ENCODE results near the gene SYNE3.

Gene SYNE3

DNA sequence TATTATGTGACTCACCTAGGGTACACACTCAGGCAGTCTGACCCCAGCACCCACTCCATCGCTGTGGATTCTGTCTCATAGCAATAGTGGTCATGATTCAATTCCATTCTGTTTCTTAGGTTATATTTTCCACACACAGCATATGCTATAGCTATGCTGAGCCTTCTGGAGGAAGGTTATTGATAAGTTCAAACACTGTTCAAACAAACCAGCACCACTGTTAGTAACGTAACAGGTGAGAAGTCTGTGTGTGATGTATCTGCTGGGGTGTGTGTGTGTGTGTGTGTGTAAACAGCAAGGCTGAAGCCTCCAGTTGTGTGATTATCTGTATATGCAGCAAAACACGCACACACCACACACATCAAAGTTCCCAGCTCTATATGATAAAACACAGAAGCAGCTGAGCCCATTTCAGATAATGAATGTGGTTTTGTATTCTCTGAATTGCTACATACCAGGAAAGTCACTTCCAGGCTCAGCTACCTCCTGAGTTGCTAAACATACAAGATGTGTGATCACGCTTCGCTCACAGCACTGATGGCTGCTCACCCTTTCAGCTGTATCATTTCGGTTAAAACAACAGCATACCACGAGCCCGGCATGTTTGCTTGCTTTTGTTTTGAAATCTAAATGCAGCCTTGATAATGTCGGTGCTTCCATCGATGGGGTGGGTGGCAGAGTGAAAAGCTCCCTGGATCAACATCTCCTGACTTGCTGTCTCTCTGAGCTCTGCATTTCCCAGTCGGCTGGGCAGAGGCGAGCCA, 6.8 kb upstream of the SYNE3 start:
- TF ChIP-seq, protein P1, sequence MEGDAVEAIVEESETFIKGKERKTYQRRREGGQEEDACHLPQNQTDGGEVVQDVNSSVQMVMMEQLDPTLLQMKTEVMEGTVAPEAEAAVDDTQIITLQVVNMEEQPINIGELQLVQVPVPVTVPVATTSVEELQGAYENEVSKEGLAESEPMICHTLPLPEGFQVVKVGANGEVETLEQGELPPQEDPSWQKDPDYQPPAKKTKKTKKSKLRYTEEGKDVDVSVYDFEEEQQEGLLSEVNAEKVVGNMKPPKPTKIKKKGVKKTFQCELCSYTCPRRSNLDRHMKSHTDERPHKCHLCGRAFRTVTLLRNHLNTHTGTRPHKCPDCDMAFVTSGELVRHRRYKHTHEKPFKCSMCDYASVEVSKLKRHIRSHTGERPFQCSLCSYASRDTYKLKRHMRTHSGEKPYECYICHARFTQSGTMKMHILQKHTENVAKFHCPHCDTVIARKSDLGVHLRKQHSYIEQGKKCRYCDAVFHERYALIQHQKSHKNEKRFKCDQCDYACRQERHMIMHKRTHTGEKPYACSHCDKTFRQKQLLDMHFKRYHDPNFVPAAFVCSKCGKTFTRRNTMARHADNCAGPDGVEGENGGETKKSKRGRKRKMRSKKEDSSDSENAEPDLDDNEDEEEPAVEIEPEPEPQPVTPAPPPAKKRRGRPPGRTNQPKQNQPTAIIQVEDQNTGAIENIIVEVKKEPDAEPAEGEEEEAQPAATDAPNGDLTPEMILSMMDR (IDR thresholded peaks at IDR 0.05; ENCODE audit: low read depth, low read length), result no peak
- peak overlapping the region; percentile 51 for H3K4me3 ChIP-seq (ENCODE audit: low read depth, low read length)

DNA sequence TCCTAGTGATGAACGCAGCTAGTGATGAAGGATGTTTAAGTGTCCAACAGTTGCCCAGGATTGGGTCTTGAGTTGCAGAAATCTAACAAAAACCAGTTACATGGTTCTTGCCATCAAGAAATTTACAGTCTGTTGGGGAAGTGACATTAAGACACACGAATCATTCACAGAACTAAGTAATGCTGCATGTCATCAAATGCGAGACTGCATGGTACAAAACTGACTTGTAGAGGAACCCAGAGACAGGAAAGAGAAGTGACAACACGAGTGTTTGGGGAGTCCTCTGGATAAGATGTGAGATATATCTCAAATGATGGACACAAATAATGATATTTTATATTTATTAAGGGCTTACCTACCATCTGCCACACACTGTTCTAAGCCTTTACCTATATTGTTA, 6.1 kb upstream of the SYNE3 start:
- no peak overlapping the region; the same call in 1 of the 2 replicates for H3K4me3 ChIP-seq (ENCODE audit: low read depth, low read length)
- TF ChIP-seq, protein P1 (IDR thresholded peaks at IDR 0.05; ENCODE audit: low read depth, low read length), result no peak

DNA sequence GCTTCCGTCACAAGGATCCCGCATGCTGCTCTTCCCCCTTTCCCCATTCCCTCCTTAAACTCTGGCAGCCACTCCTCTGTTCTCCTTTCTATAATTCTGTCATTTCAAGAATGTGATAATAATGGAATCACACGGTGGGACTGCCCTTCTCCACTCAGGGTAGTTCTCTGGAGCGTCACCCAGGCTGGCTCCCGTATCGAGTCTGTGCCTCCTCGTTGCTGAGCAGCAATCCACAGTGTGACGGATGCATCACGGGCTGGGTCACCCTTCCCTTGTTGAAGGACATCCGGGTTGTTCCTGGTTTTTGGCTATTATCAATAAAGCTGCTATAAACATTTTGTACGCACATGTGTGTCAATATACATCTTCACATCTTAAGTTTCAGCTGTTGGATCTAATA, 5.7 kb upstream of the SYNE3 start:
- TF ChIP-seq, protein P1 (IDR thresholded peaks at IDR 0.05; ENCODE audit: low read depth, low read length), result no peak

DNA sequence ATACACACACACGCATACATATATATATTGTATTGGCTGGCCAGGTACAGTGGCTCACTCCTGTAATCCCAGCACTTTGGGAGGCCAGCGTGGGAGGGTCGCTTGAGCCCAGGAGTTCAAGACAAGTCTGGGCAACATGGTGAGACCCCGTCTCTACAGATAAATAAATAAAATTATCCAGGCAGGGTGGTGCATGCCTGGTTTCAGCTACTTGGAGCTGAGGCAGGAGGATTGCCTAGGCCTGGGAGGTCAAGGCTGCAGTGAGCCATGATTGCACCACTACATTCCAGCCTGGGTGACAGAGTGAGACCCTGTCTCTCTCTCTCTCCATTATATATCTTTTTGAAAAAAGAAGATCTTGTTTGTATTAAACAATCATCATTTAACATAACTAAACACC, 4.6 kb upstream of the SYNE3 start:
- TF ChIP-seq, protein P1 (IDR thresholded peaks at IDR 0.05; ENCODE audit: low read depth, low read length), result no peak
- no peak overlapping the region for H3K4me3 ChIP-seq (ENCODE audit: low read depth, low read length)

More for the DNA sequence above, 5.7 kb upstream of the SYNE3 start:
- H3K4me3 ChIP-seq (ENCODE audit: low read depth, low read length), result no peak overlapping the region

DNA sequence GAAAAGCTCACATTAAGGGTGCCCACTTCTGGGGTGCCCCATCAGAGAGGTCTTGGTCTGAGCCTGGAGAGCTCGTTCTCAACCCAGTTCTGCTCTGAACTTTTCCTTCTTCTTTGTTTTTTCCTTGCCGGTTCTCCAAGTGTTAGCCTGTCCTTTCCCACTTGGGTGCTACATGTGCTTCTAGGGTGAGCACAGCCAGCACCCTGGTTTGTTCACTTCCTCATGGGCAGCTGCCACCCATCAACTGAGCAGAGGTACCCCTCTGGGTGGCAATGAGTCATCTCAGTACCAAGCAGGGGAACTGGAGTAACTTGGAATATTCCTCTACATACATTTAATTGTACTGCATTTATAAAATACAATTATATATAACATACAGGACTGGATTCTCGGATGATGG, 3.9 kb upstream of the SYNE3 start:
- TF ChIP-seq, protein P1 (IDR thresholded peaks at IDR 0.05; ENCODE audit: low read depth, low read length), result no peak
- H3K4me3 ChIP-seq (ENCODE audit: low read depth, low read length), result no peak overlapping the region

DNA sequence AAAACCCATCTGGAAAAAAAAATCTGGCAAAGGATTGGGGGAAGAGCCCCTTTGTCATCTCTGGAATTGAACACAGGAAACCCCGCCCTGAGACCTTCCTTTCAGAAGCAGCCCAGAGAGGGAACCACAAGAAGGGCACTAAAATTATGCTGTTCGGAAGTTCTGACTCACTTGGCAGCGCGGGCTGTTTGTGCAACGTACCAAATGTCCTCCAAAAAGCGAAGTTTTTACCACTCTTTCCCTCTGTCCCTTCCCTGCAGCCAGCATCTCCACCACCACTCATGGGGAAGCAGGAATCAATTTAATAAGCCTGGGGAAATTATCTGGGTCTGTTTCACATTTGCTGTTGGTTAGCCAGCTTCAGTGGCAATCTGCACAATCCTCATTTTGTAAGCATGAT, 3.2 kb upstream of the SYNE3 start:
- 0 out of 2 replicates have a peak overlapping the region, but pooled peaks have one; percentile 16 for H3K4me3 ChIP-seq (ENCODE audit: low read depth, low read length)
- TF ChIP-seq, protein P1 (IDR thresholded peaks at IDR 0.05; ENCODE audit: low read depth, low read length), result no peak

DNA sequence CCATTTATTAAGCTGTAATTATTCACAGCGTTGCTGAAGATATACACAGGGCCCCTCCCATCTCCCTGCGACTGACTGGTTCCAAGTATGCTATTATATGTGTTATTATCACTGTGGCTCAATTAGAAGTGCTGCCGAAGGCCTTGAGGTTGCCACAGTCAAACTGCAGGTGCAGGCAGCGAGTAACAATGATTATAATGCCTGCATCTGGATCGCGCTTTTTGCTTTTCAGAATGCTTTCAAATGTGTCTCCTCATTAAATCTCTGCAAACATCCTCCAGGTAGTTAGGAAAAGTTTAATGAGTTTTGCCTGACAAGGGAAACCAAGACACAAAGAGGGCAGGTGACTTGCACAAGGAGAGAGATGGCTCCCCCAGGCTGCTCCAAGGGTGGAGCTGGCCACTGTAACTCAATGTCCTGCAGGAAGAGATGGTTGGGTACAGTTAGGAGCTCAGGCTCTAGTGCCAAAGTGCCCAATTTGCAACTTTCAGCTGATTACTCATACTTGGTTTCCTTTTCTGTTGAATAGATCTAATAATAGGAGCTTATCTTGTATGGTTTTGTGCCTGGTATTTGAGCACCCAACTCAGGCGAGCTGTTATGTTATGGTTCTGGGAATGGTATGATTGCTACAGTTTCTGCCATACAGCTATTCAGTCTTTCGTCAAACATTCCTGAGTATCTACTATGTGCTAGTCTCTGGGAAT, 1.7 kb upstream of the SYNE3 start:
- TF ChIP-seq, protein P1 (IDR thresholded peaks at IDR 0.05; ENCODE audit: low read depth, low read length), result no peak
- H3K4me3 ChIP-seq (ENCODE audit: low read depth, low read length), result no peak overlapping the region
